Glomerular endothelial cell (primary cell): ENCODE measurements around the gene SHC1. TPM values are rescaled to one million over a fixed set of nuclear protein-coding genes. Genes with fewer than 3 reads are reported as not detected.
"Not testable (repeated sequence)": the region's sequence is repeated elsewhere in the genome, so short reads cannot be mapped to it uniquely, and the experiment has no call there.

Source experiments
- DNase-seq: peaks from one replicate; pipeline ENCODE4 v3.0.0-alpha.2; 2011; ENCODE audit warnings: low read depth, low spot score; ENCODE audit errors: extremely low read depth
- total RNA-seq: library from RNA; depleted of rRNA; stranded (reverse); fragments of >200 nt; gene quantifications from 2 replicates; pipeline ENCODE4 v1.2.3, GENCODE V29; 2015

SHC1 gene
- total RNA-seq, 1 donor from 2014 or later: 313 TPM

DNA sequence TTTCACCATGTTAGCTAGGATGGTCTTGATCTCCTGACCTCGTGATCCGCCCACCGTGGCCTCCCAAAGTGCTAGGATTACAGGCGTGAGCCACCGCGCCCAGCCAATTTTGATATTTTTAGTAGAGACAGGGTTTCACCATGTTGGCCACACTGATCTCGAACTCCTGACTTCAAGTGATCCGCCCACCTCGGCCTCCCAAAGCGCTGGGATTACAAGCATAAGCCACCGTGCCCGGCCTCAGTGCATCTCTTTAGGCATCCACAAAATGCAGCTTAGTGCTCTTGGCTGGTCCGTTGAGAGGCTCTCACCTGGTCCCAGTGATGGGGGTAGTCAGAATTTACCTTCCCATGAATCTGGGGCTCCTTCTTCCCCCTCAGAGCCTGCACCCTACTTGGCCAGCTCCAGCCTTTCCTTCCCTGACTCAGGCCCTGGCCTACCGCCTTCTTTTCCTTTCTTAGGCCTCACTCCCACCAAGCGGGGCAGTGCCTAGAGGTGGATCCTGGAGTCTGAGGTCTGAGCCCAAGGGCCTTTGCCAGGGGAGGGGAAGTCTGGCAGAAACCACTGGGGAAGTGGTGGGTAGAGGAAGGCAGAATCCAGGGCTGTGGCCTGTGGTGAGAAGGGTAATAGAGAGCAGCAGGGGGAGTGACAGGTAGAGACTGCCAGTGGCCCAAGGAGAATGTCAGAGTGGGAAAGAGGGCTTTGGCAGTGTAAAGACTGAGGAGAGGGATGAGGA lies 26.6 kb upstream of the SHC1 start:
- no peak for DNase-seq

DNA sequence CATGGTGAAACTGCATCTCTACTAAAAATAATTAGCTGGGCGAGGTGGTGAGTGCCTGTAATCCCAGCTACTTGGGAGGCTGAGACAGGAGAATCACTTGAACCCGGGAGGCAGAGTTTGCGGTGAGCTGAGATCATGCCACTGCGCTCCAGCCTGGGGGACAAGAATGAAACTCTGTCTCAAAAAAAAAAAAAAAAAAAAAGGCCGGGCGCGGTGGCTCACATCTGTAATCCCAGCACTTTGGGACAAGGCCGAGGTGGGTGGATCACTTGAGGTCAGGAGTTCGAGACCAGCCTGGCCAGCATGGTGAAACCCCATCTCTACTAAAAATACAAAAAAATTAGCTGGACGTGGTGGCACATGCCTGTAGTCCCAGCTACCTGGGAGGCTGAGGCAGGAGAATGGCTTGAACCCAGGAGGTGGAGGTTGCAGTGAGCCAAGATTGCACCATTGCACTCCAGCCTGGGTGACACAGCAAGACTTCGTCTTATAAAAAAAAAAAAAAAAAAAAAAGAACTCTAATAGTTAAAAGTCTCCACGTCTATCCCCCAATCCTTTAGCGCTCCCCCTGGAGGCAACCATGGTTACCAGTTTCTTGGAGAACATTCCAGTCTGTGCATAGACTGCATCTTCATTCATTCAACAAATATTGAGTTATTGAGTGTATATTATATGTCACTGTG lies 24.9 kb upstream of the SHC1 start:
- not testable (repeated sequence) for DNase-seq

DNA sequence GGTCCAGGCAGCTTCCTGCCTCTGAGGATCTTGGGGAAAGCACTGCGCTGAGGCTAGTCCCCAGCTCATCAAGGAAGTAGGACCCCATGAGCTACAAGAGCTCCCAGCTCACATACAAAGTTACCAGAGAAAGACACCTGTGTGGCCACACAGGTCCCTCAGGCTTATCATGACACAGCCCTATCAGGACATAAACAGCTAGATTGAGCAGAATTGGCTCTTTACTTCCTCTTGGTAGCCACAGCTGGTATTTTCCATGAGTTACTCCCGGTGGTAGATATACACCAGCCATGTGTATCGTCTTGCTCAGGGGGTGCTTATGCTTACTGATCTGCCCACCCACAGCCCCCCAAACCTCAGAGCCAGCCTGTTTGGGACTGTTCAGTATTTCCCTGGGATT lies 24.0 kb upstream of the SHC1 start:
- no peak for DNase-seq

DNA sequence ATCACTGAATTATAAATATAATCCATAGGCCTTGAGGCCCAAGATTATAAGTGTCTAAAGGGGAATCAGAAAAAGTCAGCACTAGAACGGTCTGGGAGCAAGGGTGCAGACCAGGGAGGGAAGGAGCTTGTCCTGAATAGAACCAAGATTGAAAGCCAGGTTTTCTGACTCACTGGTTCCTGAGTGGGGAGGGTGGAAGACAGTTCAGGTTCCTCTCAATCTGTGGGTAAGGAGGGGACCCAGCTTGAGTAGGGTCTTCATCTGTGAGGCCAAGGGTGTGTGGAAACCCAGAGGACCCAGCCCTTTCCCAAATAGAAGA lies 23.7 kb upstream of the SHC1 start:
- no peak for DNase-seq

DNA sequence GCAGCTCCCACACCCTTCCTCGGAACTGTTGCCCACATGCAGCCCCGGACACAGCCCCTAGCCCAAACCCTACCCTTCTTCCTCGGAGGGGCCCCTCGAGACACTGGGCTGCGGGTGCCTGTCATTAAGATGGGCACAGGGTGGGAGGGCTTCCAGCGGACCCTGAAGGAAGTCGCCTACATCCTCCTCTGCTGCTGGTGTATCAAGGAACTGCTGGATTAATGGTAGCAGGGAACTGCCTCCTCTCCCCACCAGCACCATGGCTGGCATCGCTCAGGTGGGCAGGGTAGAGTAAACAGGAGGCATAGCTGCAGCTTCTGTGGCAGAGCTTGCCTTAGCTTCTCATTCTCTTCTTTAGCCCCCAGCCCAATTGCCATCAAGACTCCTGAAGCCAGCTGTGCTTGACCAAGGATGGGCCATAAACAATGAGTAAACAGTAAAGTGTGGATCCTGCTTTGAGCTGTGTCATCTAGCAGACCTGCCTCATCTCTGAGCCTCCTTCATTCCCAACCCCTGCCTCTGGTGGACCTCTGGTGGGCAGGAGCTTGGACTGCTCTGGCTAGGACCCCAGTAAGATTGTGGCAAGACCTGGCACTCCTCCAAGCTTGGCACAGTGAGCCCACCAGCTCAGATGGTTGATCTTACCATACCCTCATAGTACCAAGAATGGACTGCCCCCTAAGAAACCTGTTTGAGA lies 23.2 kb upstream of the SHC1 start, which contains the start of gene LENEP:
Gene LENEP, plus strand, starts transcription at position 15 of the 697 bp plus-strand sequence. Its CDS starts 22 bp downstream, at position 37.
- DNase-seq: no peak

DNA sequence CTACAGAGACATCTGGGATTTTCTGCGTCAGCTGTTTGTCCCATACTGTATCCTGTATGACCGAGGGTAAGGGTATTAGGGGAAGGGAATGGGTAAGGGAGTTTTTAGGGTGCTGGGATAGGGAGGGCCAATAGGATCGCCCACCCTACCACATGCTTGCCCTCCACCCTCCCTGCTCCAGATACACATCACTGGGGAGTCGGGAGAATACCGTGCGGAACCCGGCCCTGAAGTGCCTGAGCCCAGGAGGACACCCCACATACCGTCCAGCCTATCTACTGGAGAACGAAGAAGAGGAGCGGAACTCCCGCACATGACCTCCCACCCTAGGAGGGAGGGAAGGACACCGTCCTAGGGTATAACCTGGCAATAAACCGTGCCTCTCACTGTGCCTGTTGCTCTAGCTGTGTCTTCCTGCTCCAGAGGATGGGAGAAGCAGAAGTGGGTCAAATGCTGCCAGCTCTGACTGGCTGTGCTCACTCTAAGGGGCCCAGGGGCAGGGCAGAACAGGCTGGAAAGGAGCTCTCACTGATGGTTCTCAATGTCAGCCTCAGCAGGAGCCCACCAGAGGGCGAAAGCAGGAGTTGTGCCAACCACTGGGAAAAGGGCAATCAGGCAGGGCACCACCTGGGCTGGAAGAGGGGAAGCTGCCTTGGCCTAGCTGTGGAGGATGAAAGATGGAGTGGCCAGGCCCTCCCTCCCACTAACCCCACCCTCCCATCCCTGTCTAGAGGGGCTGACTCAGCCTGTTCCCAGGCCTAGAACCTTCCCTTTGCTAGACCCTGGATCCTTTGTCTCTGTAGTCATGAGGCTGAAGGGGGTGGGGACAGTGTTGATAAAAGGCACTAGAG lies 22.4 kb upstream of the SHC1 start:
- DNase-seq: no peak

DNA sequence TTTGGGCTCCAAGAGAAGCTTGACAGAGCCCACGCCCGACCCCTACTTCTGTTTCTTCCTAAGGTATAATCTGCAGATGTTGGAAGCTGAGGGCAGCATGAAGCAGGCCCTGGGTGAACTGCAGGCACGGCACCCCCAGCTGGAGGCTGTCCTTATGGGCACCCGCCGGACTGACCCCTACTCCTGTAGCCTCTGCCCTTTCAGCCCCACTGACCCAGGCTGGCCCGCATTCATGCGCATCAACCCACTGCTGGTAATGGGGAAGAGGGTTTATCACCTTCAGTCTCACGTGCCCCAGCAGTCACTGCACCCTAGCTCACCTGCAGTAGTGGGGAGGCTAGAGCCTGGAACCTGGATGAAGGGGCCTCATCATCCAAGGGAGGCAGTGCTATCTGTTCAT lies 19.7 kb upstream of the SHC1 start:
- no peak for DNase-seq

DNA sequence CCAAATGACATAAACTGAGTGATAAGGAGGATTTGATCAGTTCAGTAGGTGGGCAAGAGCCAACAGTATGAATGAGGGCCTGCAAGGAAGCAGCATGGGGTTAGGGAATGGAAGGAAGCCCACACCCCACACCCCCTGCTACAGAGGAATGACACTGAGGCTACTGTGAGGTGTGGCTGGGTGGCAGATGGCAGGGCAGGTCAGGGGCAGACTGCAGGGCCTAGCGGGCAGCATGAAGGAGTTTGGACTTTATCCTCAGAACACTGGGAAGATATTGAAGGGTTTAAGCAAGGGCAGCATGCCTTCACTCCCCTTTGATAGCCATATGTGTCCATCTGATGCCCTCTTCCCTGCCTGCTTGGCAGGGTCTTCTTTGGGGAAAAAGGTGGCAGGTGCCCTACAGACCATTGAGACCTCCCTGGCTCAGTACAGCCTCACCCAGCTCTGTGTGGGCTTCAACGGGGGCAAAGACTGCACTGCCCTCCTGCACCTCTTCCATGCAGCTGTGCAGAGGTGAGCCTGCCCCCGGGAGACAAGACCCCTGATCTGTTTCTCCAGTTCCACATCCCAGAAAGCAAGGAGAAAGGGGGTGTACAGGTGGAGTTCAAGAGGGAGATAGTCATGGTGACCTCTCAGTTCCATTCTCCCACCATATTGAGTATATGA lies 18.8 kb upstream of the SHC1 start:
- DNase-seq: no peak

DNA sequence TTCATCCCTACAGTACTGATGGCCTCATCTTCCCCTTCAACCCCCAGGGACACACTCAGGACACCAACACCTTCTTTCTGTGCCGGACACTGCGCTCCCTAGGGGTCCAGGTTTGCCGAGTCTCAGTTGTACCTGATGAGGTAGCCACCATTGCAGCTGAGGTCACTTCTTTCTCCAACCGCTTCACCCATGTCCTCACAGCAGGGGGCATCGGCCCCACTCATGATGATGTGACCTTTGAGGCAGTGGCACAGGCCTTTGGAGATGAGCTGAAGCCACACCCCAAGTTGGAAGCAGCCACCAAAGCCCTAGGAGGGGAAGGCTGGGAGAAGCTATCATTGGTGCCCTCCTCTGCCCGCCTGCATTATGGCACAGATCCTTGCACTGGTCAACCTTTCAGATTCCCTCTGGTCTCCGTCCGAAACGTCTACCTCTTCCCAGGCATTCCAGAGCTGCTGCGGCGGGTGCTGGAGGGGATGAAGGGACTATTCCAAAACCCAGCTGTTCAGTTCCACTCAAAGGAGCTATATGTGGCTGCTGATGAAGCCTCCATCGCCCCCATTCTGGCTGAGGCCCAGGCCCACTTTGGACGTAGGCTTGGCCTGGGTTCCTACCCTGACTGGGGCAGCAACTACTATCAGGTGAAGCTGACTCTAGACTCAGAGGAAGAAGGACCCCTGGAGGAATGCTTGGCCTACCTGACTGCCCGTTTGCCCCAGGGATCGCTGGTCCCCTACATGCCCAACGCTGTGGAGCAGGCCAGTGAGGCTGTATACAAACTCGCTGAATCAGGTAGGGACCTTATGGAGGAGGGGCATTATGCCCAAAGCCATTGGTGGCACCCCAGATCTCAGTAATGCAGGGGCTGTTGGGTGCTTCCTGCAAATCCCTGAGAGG lies 17.8 kb upstream of the SHC1 start:
- DNase-seq: no peak

DNA sequence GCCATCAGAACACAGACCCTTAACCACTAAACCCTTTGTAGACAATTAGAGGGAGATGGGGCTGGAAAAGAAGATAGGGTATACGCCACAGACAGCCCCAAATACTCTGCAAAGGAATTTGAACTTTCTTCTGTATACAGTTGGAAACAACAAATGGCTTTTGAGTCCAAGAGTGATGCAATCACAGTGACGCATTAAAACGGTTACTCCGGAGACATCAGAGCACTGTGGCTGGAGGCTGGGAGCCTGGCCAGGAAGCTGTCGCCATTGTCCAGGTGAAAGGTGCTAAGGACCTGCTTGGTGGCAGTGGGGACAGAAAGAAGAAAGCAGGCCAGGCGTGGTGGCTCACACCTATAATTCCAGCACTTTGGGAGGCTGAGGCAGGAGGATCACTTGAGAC lies 16.8 kb upstream of the SHC1 start:
- DNase-seq: no peak

DNA sequence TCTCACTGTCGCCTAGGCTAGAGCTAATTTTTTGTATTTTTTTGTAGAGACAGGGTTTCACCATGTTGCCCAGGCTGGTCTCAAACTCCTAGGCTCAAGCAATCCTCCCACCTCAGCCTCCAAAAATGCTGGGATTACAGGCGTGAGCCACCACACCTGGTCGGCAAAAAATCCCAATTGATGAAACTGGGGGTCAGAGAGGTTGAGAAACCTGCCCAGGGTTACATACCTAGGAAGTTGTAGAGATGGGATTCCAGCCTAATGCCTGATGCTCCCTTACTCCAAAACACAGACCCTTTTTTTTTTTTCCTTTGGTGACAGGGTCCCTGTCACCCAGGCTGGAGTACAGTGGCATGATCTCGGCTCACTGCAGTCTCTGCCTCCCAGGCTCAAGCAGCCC lies 16.2 kb upstream of the SHC1 start:
- not testable (repeated sequence) for DNase-seq

DNA sequence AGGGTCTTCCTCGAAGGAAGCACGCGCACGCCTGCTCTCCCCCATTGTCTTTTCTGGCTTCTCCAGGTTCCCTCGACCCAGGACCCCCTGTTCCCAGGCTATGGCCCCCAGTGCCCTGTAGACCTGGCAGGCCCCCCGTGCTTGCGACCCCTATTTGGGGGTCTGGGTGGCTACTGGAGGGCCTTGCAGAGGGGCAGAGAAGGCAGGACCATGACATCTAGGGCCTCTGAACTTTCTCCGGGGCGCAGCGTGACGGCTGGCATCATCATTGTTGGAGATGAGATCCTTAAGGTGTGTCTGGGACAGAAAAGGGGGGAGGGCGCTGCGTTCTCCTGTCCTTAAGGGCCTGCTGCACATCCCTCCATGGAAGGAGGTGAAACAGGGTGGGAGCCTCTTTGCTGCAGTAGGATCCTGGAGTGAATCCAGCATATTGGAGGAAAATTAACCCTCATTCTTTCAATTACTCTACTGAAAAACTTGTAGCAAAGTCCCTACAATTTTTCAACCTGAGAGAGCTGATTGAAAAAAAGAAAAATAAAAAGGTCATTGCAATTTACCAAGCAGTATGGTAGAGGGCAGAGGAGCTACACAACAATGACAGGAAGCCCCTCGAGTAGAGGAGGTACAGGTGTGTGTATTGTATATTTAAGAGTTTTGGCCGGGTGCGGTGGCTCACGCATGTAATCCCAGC lies 13.4 kb upstream of the SHC1 start:
- DNase-seq: no peak

DNA sequence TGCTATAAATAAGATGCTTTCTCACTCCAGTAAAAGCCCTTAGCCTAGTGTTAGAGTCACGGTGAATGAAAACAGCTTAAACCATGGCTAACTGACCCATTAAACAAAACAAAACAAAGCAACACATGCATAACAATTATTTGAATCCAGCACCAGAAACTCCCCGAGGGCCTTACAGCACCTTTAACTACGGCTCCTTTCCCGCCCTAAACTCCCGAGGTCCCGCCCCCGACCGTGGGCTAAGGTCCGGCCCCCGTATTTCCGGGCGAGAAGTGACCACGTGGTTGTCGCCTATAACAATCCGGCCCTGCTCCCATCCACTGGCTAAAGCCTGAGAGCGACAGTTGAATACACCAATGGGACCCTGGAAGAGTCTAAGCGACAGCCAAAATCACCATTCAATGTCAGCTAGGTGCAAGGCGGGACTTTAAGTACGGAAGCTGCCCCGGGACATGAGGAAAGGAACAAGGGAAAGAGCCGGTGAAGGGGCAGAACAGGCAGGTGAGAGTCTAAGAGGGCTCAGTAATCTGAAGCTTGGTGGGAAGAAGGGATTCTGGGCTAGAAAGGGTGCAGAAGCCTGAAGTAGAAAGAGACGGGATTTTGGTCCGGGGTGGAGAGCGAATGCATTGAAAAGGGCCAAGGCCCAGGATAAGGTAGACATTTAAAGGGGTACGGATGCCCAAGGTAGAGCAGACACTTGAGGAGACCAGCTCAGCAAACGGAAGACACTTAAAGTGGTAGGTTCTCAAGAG lies 12.5 kb upstream of the SHC1 start, which contains the start of gene FLAD1:
Gene FLAD1, plus strand, starts transcription at position 448 of the 752 bp plus-strand sequence. CDS start 351 bp downstream, outside the sequence.
- DNase-seq: peak; percentile 99

DNA sequence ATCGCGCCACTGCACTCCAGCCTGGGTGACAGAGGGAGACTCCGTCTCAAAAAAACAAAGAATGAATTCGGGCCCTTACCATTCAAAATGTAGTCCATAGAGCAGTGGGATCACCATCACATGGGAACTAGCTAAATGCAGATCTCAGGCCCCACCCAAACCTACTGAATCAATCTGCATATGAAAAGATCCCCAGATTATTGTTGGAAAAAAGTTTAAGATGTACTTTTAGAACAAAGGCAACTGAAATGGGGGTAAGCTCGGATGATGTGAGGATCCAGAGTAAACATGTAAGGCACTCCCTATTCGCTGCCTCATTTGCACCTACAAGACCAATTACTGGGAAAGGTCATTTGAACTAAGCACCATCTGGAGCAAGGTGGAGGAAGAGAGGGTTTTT lies 11.8 kb upstream of the SHC1 start:
- DNase-seq: no peak

DNA sequence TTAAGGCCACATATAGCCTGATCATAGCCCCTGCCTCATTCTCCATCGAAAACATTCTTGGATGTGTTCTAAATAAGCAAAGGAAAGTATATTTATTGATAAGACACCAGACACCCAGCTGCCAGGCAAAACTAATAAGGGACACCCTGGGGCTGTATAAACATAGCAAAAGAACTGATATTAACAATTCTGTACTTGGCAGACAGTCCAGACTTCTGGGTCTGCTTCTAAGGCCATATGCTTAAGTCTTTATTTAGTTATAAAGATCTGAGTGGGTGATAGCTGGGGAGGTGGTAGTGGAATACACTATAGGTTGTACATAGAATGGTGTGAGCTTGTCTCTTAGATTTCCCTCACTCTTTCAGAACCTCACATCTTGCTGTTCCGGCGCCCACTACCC lies 7.8 kb upstream of the SHC1 start:
- DNase-seq: no peak

DNA sequence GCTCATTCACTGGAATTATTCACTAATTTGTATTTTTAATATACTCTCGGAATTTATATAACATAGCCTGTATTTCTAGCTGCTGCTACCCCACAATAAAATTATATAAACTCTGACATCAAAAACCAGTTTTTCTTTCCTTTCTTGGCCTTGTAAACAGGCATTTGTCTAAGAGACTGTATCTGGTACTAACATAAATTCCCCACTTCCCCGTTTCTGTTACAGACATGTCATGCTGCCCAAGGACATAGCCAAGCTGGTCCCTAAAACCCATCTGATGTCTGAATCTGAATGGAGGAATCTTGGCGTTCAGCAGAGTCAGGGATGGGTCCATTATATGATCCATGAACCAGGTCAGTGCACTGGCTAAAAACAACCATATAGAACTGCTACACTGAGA lies 7.2 kb upstream of the SHC1 start:
- not testable (repeated sequence) for DNase-seq

DNA sequence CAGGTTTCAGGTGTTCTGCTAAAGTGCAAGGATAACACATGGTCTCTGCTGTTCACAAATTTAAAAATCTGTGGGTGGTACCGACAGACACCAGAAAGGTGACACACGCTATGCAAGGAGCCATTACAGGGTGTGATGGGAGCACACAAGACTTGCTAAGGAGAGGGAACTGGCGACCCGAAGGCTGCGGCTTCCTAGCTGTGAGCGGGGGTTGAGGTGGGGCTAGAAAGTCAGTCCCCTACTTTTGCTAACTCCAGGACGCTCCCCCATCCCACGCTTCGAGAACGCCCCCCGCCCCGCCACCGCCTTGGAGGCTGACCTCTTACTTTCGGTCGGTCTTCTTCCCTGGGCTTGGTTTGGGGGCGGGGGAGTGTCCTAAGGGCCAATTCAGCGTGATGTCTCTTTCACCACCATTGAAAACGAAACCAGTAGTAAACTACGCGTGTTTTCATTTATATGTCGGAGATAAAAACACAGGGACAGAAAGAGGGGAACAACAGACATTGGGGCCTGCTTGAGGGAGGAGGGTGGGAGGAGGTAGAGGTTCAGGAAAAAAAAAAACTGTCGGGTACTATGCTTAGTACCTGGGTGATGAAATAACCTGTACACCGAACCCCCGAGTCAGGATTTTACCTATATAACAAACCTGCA lies 5.0 kb upstream of the SHC1 start:
- DNase-seq: no peak
